ENCODE data around the gene PSMD4.
A peak's percentile ranks its signal among the peaks of the same experiment; 100 is the strongest.

Gene PSMD4

DNA sequence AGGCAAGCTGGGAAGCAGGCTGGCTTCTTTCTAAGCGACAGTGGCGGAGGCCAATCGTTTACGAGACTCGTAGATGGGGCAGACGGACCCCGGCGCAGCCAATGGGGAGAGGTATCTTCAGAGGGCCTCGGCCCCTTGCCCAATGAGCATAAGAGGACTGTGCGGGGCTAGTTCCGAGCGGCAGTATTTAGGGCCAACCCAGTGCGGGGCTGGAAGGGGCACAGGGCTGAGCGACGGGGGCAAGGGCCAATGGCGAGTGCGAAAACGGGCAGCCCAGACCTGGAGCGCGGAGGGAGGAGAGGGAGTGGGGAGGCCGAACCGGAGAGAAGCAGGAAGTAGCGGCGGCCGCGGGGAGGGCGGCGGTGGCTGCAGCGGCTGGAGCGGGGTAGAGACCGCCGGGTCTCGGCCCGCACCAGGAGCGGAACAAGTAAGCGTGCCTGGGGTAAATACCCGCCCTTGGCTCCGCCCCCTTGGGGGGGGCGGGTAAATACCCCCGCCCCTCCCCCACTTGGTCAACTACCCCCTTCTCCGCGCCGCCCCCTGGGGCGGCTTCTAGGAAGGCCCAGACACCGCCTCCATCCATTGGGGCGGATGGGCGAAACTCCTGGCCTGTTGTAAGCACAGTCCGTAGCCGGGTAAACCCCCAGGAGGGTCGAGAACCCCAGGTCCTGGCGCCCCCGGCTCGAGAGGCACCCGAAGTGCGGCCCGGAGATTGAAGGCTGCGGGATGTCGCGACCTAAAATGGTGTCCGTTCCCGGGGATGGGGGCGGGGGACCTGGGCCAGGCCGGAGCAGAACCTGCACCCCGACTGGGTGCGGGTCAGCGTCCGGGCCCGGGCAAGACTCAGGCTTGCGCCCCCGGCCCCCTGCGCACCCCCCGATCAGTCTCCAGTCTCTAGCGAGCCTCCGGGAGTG lies 27.7 kb downstream of the PSMD4 start, which contains the start of gene ZNF687 (continued):
- TF ChIP-seq ZNF555 (tag by site-specific recombination; conservative IDR thresholded peaks at IDR 0.05) (no peak), ZNF768 (tag by site-specific recombination; IDR thresholded peaks at IDR 0.05) (no peak), ZNF157 (tag by site-specific recombination; IDR thresholded peaks at IDR 0.05) (no peak), ZNF239 (tag by site-specific recombination; IDR thresholded peaks at IDR 0.05) (no peak), ZNF664 (tag by site-specific recombination; IDR thresholded peaks at IDR 0.05) (no peak), ZEB2 (tag by site-specific recombination; IDR thresholded peaks at IDR 0.05) (peak; percentile 67), ZNF266 (tag by site-specific recombination; IDR thresholded peaks at IDR 0.05; ENCODE audit: low read depth) (no peak), OVOL3 (tag by site-specific recombination; IDR thresholded peaks at IDR 0.05) (no peak), WT1 (tag by site-specific recombination; IDR thresholded peaks at IDR 0.05) (no peak; the same call in 1 of the 2 replicates), OSR2 (tag by site-specific recombination; IDR thresholded peaks at IDR 0.05) (no peak), KLF10 (tag by site-specific recombination; IDR thresholded peaks at IDR 0.05) (peak; percentile 52; the same call in 1 of the 2 replicates), ZNF221 (tag by site-specific recombination; IDR thresholded peaks at IDR 0.05; ENCODE audit: borderline replicate concordance) (no peak), ZNF596 (tag by site-specific recombination; IDR thresholded peaks at IDR 0.05) (no peak), HOXC10 (CRISPR knock-in tag; IDR thresholded peaks at IDR 0.05) (no peak), ZNF132 (tag by site-specific recombination; IDR thresholded peaks at IDR 0.05; ENCODE audit: borderline replicate concordance) (no peak), ZNF529 (tag by site-specific recombination; IDR thresholded peaks at IDR 0.05; ENCODE audit: insufficient replicate concordance) (no peak), ZNF416 (tag by site-specific recombination; IDR thresholded peaks at IDR 0.05) (no peak), ZNF514 (tag by site-specific recombination; IDR thresholded peaks at IDR 0.05) (no peak), EGR2 (tag by site-specific recombination; IDR thresholded peaks at IDR 0.05; ENCODE audit: low read depth) (peak; percentile 62), ZXDB (tag by site-specific recombination; IDR thresholded peaks at IDR 0.05) (peak; percentile 87), SP3 (tag by site-specific recombination; IDR thresholded peaks at IDR 0.05) (peak; percentile 99), ZNF23 (tag by site-specific recombination; IDR thresholded peaks at IDR 0.05; ENCODE audit: borderline replicate concordance) (no peak), ZNF660 (tag by site-specific recombination; IDR thresholded peaks at IDR 0.05) (0 out of 2 replicates have a peak, but pooled peaks have one; percentile 39), ZNF558 (tag by site-specific recombination; IDR thresholded peaks at IDR 0.05) (no peak), TCF7L2 (IDR thresholded peaks at IDR 0.05; ENCODE audit: borderline replicate concordance, low read depth, low read length) (no peak)
- TF ChIP-seq, protein P1, sequence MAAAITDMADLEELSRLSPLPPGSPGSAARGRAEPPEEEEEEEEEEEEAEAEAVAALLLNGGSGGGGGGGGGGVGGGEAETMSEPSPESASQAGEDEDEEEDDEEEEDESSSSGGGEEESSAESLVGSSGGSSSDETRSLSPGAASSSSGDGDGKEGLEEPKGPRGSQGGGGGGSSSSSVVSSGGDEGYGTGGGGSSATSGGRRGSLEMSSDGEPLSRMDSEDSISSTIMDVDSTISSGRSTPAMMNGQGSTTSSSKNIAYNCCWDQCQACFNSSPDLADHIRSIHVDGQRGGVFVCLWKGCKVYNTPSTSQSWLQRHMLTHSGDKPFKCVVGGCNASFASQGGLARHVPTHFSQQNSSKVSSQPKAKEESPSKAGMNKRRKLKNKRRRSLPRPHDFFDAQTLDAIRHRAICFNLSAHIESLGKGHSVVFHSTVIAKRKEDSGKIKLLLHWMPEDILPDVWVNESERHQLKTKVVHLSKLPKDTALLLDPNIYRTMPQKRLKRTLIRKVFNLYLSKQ (tag by site-specific recombination; IDR thresholded peaks at IDR 0.05; ENCODE audit: borderline replicate concordance): no peak
- TF ChIP-seq, protein P2, sequence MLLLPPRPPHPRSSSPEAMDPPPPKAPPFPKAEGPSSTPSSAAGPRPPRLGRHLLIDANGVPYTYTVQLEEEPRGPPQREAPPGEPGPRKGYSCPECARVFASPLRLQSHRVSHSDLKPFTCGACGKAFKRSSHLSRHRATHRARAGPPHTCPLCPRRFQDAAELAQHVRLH (tag by site-specific recombination; IDR thresholded peaks at IDR 0.05): 0 out of 2 replicates have a peak, but pooled peaks have one; percentile 68
- TF ChIP-seq, protein P3, sequence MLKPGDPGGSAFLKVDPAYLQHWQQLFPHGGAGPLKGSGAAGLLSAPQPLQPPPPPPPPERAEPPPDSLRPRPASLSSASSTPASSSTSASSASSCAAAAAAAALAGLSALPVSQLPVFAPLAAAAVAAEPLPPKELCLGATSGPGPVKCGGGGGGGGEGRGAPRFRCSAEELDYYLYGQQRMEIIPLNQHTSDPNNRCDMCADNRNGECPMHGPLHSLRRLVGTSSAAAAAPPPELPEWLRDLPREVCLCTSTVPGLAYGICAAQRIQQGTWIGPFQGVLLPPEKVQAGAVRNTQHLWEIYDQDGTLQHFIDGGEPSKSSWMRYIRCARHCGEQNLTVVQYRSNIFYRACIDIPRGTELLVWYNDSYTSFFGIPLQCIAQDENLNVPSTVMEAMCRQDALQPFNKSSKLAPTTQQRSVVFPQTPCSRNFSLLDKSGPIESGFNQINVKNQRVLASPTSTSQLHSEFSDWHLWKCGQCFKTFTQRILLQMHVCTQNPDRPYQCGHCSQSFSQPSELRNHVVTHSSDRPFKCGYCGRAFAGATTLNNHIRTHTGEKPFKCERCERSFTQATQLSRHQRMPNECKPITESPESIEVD (tag by site-specific recombination; IDR thresholded peaks at IDR 0.05): no peak
- TF ChIP-seq, protein P4, sequence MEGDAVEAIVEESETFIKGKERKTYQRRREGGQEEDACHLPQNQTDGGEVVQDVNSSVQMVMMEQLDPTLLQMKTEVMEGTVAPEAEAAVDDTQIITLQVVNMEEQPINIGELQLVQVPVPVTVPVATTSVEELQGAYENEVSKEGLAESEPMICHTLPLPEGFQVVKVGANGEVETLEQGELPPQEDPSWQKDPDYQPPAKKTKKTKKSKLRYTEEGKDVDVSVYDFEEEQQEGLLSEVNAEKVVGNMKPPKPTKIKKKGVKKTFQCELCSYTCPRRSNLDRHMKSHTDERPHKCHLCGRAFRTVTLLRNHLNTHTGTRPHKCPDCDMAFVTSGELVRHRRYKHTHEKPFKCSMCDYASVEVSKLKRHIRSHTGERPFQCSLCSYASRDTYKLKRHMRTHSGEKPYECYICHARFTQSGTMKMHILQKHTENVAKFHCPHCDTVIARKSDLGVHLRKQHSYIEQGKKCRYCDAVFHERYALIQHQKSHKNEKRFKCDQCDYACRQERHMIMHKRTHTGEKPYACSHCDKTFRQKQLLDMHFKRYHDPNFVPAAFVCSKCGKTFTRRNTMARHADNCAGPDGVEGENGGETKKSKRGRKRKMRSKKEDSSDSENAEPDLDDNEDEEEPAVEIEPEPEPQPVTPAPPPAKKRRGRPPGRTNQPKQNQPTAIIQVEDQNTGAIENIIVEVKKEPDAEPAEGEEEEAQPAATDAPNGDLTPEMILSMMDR (tag by site-specific recombination; IDR thresholded peaks at IDR 0.05): no peak
- TF ChIP-seq, protein P5, sequence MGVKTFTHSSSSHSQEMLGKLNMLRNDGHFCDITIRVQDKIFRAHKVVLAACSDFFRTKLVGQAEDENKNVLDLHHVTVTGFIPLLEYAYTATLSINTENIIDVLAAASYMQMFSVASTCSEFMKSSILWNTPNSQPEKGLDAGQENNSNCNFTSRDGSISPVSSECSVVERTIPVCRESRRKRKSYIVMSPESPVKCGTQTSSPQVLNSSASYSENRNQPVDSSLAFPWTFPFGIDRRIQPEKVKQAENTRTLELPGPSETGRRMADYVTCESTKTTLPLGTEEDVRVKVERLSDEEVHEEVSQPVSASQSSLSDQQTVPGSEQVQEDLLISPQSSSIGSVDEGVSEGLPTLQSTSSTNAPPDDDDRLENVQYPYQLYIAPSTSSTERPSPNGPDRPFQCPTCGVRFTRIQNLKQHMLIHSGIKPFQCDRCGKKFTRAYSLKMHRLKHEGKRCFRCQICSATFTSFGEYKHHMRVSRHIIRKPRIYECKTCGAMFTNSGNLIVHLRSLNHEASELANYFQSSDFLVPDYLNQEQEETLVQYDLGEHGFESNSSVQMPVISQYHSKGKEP (tag by site-specific recombination; IDR thresholded peaks at IDR 0.05): peak; percentile 16; the same call in 1 of the 2 replicates
- TF ChIP-seq, protein P6, sequence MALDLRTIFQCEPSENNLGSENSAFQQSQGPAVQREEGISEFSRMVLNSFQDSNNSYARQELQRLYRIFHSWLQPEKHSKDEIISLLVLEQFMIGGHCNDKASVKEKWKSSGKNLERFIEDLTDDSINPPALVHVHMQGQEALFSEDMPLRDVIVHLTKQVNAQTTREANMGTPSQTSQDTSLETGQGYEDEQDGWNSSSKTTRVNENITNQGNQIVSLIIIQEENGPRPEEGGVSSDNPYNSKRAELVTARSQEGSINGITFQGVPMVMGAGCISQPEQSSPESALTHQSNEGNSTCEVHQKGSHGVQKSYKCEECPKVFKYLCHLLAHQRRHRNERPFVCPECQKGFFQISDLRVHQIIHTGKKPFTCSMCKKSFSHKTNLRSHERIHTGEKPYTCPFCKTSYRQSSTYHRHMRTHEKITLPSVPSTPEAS (tag by site-specific recombination; IDR thresholded peaks at IDR 0.05): no peak

All from HEK293 (cell line).